ENCODE results near the gene DLEU7. TPM values are rescaled to one million over a fixed set of nuclear protein-coding genes. Genes with fewer than 3 reads are reported as not detected.

DLEU7 gene
- total RNA-seq, 1 experiment from 2014 or later = 3.6 TPM

DNA sequence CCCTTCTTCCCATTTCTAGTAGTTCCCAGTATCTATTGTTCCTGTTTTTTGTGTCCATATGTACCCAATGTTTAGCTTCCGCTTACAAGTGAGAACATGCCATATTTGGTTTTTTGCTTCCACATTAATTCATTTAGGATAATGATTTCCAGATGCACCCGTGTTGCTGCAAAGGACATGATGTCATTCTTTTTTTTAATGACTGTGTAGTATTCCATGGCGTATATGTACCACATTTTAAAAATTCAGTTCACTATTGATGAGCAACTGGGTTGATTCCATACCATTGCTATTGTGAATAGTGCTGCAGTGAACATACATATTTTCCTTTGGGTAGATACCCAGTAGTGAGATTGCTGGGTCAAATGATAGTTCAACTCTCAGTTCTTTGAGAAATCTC is 50.5 kb downstream of the DLEU7 start:
- POLR2A ChIA-PET = no interaction called here
- Mint-ChIP-seq H3K27me3 (ENCODE audit: low read depth) (no peaks in the 10 kb centered on the region), H3K9me3 (peaks cover 16% of the 10 kb centered on the region), H3K36me3 (no peaks in the 10 kb centered on the region), H3K4me3 (no peak overlapping the region), H3K27ac (no peak overlapping the region), H3K4me1 (peaks cover 3% of the 10 kb centered on the region)
- TF ChIP-seq ZNF263 (CRISPR knock-in tag; IDR thresholded peaks at IDR 0.05; ENCODE audit: low read depth) (no peak), JUN (CRISPR knock-in tag; IDR thresholded peaks at IDR 0.05) (no peak), ESRRA (CRISPR knock-in tag; IDR thresholded peaks at IDR 0.05; ENCODE audit: borderline replicate concordance) (no peak), ZNF317 (CRISPR knock-in tag; IDR thresholded peaks at IDR 0.05; ENCODE audit: borderline replicate concordance, low read depth) (no peak), HMGA2 (CRISPR knock-in tag; IDR thresholded peaks at IDR 0.05) (no peak)
- TF ChIP-seq, protein P1, sequence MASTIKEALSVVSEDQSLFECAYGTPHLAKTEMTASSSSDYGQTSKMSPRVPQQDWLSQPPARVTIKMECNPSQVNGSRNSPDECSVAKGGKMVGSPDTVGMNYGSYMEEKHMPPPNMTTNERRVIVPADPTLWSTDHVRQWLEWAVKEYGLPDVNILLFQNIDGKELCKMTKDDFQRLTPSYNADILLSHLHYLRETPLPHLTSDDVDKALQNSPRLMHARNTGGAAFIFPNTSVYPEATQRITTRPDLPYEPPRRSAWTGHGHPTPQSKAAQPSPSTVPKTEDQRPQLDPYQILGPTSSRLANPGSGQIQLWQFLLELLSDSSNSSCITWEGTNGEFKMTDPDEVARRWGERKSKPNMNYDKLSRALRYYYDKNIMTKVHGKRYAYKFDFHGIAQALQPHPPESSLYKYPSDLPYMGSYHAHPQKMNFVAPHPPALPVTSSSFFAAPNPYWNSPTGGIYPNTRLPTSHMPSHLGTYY (CRISPR knock-in tag; IDR thresholded peaks at IDR 0.05) = no peak
- TF ChIP-seq, protein P2, sequence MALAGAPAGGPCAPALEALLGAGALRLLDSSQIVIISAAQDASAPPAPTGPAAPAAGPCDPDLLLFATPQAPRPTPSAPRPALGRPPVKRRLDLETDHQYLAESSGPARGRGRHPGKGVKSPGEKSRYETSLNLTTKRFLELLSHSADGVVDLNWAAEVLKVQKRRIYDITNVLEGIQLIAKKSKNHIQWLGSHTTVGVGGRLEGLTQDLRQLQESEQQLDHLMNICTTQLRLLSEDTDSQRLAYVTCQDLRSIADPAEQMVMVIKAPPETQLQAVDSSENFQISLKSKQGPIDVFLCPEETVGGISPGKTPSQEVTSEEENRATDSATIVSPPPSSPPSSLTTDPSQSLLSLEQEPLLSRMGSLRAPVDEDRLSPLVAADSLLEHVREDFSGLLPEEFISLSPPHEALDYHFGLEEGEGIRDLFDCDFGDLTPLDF (CRISPR knock-in tag; IDR thresholded peaks at IDR 0.05) = no peak
- TF ChIP-seq, protein P3, sequence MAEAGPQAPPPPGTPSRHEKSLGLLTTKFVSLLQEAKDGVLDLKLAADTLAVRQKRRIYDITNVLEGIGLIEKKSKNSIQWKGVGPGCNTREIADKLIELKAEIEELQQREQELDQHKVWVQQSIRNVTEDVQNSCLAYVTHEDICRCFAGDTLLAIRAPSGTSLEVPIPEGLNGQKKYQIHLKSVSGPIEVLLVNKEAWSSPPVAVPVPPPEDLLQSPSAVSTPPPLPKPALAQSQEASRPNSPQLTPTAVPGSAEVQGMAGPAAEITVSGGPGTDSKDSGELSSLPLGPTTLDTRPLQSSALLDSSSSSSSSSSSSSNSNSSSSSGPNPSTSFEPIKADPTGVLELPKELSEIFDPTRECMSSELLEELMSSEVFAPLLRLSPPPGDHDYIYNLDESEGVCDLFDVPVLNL (CRISPR knock-in tag; IDR thresholded peaks at IDR 0.05; ENCODE audit: borderline replicate concordance, low read depth) = no peak
- TF ChIP-seq, protein P4, sequence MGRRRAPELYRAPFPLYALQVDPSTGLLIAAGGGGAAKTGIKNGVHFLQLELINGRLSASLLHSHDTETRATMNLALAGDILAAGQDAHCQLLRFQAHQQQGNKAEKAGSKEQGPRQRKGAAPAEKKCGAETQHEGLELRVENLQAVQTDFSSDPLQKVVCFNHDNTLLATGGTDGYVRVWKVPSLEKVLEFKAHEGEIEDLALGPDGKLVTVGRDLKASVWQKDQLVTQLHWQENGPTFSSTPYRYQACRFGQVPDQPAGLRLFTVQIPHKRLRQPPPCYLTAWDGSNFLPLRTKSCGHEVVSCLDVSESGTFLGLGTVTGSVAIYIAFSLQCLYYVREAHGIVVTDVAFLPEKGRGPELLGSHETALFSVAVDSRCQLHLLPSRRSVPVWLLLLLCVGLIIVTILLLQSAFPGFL (CRISPR knock-in tag; IDR thresholded peaks at IDR 0.05; ENCODE audit: borderline replicate concordance) = no peak
- CTCF ChIA-PET = no interaction called here
- ATAC-seq (no peak), DNase-seq (ENCODE audit: low spot score) (no peak)

DNA sequence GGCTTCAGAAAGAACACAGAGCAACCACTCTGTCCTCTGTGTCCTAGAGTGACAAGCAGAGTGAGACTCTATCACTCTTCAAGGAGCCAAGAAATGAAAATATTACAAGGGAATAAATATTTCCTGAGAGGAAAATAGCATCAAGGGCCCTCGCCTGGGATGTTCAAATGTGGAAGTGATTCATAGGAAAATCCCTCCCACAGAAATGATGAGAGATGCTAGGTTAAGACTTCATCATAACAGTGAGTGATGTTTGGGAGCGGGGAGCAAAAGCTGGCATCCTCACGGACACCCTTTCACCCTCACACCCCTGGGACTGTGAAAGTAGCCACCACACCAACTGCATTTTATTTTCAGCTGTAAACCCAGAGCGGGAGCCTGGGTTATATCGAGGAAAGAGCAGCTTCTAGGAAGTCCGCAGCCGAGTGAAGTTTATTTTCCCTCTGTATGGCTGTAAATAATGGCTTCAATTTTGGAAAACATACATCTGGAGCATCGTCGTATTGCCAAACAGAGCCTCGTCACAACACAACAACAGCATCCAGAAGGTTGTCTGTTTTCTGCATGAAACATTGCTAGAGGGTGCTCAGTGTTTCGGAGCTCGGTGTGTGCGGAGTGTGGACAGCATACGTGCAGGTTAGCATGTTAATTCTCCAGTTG is 54.8 kb downstream of the DLEU7 start:
- Mint-ChIP-seq H3K4me1 (peaks cover 26% of the 10 kb centered on the region), H3K36me3 (no peaks in the 10 kb centered on the region), H3K27ac (no peak overlapping the region), H3K27me3 (ENCODE audit: low read depth) (no peaks in the 10 kb centered on the region), H3K9me3 (peaks cover 8% of the 10 kb centered on the region), H3K4me3 (no peak overlapping the region)
- CTCF ChIA-PET = interaction anchor here (0.9 kb wide), 1 partner anchor 12 kb away, joined by 3 read pairs; no protein-coding TSS in a partner anchor
- DNase-seq (ENCODE audit: low spot score) = no peak
- TF ChIP-seq NFE2L1 (CRISPR knock-in tag; IDR thresholded peaks at IDR 0.05) = no peak
- no peak for TF ChIP-seq TEAD1 (CRISPR knock-in tag; IDR thresholded peaks at IDR 0.05)
- TF ChIP-seq NFATC4 (CRISPR knock-in tag; IDR thresholded peaks at IDR 0.05) = no peak
- no peak for TF ChIP-seq ZNF263 (CRISPR knock-in tag; IDR thresholded peaks at IDR 0.05; ENCODE audit: low read depth)
- TF ChIP-seq CREB1 (CRISPR knock-in tag; IDR thresholded peaks at IDR 0.05) = no peak
- TF ChIP-seq IRF2 (CRISPR knock-in tag; IDR thresholded peaks at IDR 0.05; ENCODE audit: borderline replicate concordance, low read depth) = no peak
- no peak for TF ChIP-seq NR1H2 (CRISPR knock-in tag; IDR thresholded peaks at IDR 0.05)
- TF ChIP-seq NR3C1 (CRISPR knock-in tag; conservative IDR thresholded peaks at IDR 0.05; ENCODE audit: low read depth) = no peak
- TF ChIP-seq NR2C2 (CRISPR knock-in tag; IDR thresholded peaks at IDR 0.05) = no peak
- TF ChIP-seq, protein P4 (CRISPR knock-in tag; IDR thresholded peaks at IDR 0.05; ENCODE audit: borderline replicate concordance) = no peak
- TF ChIP-seq RORB (CRISPR knock-in tag; IDR thresholded peaks at IDR 0.05) = no peak
- no peak for TF ChIP-seq KAT7 (CRISPR knock-in tag; IDR thresholded peaks at IDR 0.05; ENCODE audit: borderline replicate concordance)
- TF ChIP-seq FOXP1 (CRISPR knock-in tag; IDR thresholded peaks at IDR 0.05; ENCODE audit: borderline replicate concordance) = no peak
- TF ChIP-seq JUN (CRISPR knock-in tag; IDR thresholded peaks at IDR 0.05) = no peak
- TF ChIP-seq, protein P5, sequence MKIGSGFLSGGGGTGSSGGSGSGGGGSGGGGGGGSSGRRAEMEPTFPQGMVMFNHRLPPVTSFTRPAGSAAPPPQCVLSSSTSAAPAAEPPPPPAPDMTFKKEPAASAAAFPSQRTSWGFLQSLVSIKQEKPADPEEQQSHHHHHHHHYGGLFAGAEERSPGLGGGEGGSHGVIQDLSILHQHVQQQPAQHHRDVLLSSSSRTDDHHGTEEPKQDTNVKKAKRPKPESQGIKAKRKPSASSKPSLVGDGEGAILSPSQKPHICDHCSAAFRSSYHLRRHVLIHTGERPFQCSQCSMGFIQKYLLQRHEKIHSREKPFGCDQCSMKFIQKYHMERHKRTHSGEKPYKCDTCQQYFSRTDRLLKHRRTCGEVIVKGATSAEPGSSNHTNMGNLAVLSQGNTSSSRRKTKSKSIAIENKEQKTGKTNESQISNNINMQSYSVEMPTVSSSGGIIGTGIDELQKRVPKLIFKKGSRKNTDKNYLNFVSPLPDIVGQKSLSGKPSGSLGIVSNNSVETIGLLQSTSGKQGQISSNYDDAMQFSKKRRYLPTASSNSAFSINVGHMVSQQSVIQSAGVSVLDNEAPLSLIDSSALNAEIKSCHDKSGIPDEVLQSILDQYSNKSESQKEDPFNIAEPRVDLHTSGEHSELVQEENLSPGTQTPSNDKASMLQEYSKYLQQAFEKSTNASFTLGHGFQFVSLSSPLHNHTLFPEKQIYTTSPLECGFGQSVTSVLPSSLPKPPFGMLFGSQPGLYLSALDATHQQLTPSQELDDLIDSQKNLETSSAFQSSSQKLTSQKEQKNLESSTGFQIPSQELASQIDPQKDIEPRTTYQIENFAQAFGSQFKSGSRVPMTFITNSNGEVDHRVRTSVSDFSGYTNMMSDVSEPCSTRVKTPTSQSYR (CRISPR knock-in tag; IDR thresholded peaks at IDR 0.05) = no peak
- no peak for TF ChIP-seq SMAD3 (CRISPR knock-in tag; IDR thresholded peaks at IDR 0.05; ENCODE audit: borderline replicate concordance)
- ATAC-seq = no peak
- POLR2A ChIA-PET = no interaction called here
